Cardiac muscle cell (in vitro differentiated cells and primary cell): ENCODE data around the gene TRPC4AP. TPM values are rescaled to one million over a fixed set of nuclear protein-coding genes. Genes with fewer than 3 reads are reported as not detected.
"Not testable (repeated sequence)": the region's sequence is repeated elsewhere in the genome, so short reads cannot be mapped to it uniquely, and the experiment has no call there.

Source experiments
- DNase-seq, 2 donors: peaks; one replicate each; pipeline versions ENCODE4 v3.0.0 to v3.0.0-alpha.2; 2010 to 2017; ENCODE audit warnings: low read depth in 1 of 2, low spot score in 1 of 2
- H3K27ac ChIP-seq: fragments of 200-600 bp; sonication (generic); 2 replicates; pipeline ENCODE4 v1.5.1; 2016
- H3K27me3 ChIP-seq: fragments of 200-600 bp; sonication (generic); 2 replicates; pipeline ENCODE4 v1.6.0; 2016; ENCODE audit warnings: control low read depth
- H3K36me3 ChIP-seq: fragments of 200-600 bp; sonication (generic); 2 replicates; pipeline ENCODE4 v1.5.1; 2016; ENCODE audit warnings: control low read depth
- H3K4me1 ChIP-seq: fragments of 200-600 bp; sonication (generic); 2 replicates; pipeline ENCODE4 v1.8.1; 2017; ENCODE audit warnings: low read depth, mild to moderate bottlenecking, mixed run types
- H3K4me3 ChIP-seq: fragments of 200-600 bp; sonication (generic); 2 replicates; pipeline ENCODE4 v1.5.1; 2016; ENCODE audit warnings: mild to moderate bottlenecking
- H3K9me3 ChIP-seq: fragments of 200-600 bp; sonication (generic); 2 replicates; pipeline ENCODE4 v1.5.1; 2017; ENCODE audit warnings: low read depth, mild to moderate bottlenecking, control low read depth
- polyA plus RNA-seq: library from polyadenylated mRNA; unstranded; fragments of >200 nt; fragmentation: Nextera tagmentation; extraction: Ambion mirVana; gene quantifications from 2 replicates; pipeline ENCODE4 v1.2.1, GENCODE V29; 2016
- total RNA-seq: library from RNA; depleted of rRNA; stranded (reverse); fragments of >200 nt; gene quantifications from 2 replicates; pipeline ENCODE4 v1.2.3, GENCODE V29; 2016
- TF ChIP-seq, protein P1 (sequence below): IDR thresholded peaks from 2 replicates; pipeline ENCODE4 v1.5.1; 2012; ENCODE audit warnings: low read depth, mild to moderate bottlenecking, low read length

Gene TRPC4AP
- total and polyA plus RNA-seq, 2 experiments from 2014 or later, result 120 to 123 TPM

DNA sequence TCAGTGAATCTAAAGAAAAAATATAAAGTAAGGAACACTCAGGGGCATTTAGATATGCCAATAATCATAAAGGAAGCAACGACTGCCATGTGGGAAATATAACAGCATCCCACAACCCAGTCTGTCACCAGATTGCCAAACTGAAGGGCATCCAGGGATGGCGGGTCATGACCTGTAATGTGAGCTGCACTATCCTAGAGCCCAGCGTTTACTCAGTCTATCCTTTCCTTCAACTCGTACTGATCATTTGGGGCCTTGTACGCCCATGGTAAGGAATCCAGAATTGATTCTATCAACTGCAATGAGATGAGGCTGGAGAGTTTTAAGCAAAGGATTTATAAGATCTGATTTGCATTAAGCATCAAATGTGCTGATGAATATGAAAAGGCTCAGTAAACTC lies 5.3 kb downstream of the TRPC4AP start:
- Histone ChIP-seq H3K27me3 (no peaks in the 10 kb centered on the region), H3K4me3 (no peak overlapping the region), H3K27ac (peak overlapping the region; percentile 29), H3K36me3 (peaks cover 2% of the 10 kb centered on the region), H3K9me3 (no peaks in the 10 kb centered on the region), H3K4me1 (peaks cover 10% of the 10 kb centered on the region)
- DNase-seq, result no peak
- TF ChIP-seq, protein P1, sequence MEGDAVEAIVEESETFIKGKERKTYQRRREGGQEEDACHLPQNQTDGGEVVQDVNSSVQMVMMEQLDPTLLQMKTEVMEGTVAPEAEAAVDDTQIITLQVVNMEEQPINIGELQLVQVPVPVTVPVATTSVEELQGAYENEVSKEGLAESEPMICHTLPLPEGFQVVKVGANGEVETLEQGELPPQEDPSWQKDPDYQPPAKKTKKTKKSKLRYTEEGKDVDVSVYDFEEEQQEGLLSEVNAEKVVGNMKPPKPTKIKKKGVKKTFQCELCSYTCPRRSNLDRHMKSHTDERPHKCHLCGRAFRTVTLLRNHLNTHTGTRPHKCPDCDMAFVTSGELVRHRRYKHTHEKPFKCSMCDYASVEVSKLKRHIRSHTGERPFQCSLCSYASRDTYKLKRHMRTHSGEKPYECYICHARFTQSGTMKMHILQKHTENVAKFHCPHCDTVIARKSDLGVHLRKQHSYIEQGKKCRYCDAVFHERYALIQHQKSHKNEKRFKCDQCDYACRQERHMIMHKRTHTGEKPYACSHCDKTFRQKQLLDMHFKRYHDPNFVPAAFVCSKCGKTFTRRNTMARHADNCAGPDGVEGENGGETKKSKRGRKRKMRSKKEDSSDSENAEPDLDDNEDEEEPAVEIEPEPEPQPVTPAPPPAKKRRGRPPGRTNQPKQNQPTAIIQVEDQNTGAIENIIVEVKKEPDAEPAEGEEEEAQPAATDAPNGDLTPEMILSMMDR, result no peak

- H3K4me1 ChIP-seq, result peaks cover 5% of the 10 kb centered on the region
- TF ChIP-seq, protein P1, result no peak
- no peaks in the 10 kb centered on the region for H3K27me3 ChIP-seq
- H3K36me3 ChIP-seq, result peaks cover 2% of the 10 kb centered on the region
- H3K4me3 ChIP-seq, result no peak overlapping the region
- DNase-seq, result no peak
- no peaks in the 10 kb centered on the region for H3K9me3 ChIP-seq
- H3K27ac ChIP-seq, result no peak overlapping the region
Observed at GRCh38 chr20:35085477-35086225, 7.0 kb downstream of the TRPC4AP start.

DNA sequence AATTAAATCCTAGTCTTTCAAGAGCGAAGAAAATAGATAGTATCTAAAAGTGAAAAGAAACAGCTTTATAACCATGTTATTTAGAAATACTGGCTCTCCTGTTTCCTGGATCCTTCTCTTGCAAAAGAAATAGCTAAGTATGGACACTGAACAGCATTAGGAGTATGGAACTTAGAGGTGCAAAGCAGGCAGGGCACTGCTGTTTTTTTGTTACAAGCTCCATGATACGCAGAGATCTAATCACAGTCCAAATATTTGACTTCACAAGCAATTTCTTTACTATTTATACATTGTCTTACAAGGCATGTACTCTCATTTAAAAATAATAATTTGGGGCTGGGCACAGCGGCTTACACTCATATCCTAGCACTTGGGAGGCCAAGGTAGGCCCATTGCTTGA lies 7.6 kb downstream of the TRPC4AP start:
- no peak overlapping the region for H3K4me3 ChIP-seq
- H3K36me3 ChIP-seq, result peaks cover 2% of the 10 kb centered on the region
- TF ChIP-seq, protein P1, result no peak
- peaks cover 5% of the 10 kb centered on the region for H3K4me1 ChIP-seq
- no peaks in the 10 kb centered on the region for H3K27me3 ChIP-seq
- H3K9me3 ChIP-seq, result no peaks in the 10 kb centered on the region
- DNase-seq, result no peak
- peak overlapping the region; percentile 8 for H3K27ac ChIP-seq

GRCh38 chr20:35080348-35080642 lies 12.3 kb downstream of the TRPC4AP start:
- not testable (repeated sequence) for H3K4me3 ChIP-seq, H3K27me3 ChIP-seq, H3K9me3 ChIP-seq, H3K4me1 ChIP-seq, DNase-seq, H3K27ac ChIP-seq
- H3K36me3 ChIP-seq, result peaks cover 13% of the 10 kb centered on the region

DNA sequence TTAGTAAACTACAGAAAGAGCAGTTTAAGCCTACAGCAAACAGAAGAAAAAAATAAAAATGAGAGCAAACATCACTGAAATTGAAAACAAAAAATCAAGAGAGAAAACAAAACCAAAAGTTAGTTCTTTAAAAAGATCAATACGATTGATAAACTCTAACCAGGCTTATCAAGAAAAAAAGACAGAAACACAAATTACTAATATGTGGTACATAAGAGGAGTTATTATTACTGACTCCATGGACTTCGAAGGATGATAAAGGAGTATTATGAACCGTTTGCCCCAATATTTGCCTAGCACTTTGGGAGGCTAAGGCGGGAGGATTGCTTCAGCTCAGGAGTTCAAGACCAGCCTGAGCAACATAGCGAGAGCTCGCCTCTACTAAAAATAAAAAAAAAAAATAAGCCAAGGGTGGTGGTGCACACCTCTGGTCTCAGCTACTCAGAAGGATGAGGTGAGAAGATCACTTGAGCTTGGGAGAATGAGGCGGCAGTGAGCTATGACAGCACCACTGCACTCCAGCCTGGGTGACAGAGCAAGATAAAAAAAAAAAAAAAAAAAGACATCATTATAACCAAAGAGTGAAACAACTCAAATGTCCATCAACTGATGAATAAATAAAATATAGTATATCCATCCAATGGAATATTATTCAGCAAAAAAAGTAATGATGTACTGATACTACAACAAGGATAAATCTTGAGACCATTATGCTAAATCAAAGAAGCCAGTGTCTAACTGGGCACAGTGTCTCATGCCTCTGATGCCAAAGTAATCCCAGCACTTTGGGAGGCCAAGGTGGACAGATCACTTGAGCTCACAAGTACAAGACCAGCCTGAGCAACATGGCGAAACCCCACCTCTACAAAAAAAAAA lies 12.9 kb downstream of the TRPC4AP start:
- Histone ChIP-seq H3K27me3 (no peaks in the 10 kb centered on the region), H3K36me3 (peaks cover 13% of the 10 kb centered on the region), H3K4me3 (no peak overlapping the region), H3K27ac (no peak overlapping the region), H3K9me3 (no peaks in the 10 kb centered on the region), H3K4me1 (no peaks in the 10 kb centered on the region)
- TF ChIP-seq, protein P1, result no peak
- no peak for DNase-seq

DNA sequence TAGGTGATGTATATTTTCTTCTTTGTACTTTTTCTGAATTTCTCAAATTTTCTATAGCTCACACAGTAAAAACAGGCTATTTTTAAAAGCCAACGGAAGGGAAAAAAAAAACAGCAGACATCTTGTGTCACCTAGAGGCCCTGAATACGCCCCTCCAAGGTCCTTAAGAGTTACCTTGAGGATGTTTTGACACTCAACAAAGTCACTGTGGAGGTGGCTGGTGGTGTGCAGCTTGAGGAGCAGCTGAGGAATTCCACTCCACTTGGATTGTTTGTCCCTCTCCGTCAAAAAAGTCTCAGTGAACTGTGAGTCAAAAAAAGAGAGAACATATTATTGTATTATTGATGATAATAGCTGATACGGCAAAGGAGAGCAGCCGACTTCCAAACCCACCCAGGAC lies 14.7 kb downstream of the TRPC4AP start:
- H3K27ac ChIP-seq, result no peak overlapping the region
- no peak overlapping the region for H3K4me3 ChIP-seq
- TF ChIP-seq, protein P1, result no peak
- H3K4me1 ChIP-seq, result no peaks in the 10 kb centered on the region
- no peaks in the 10 kb centered on the region for H3K9me3 ChIP-seq
- H3K36me3 ChIP-seq, result peaks cover 13% of the 10 kb centered on the region
- DNase-seq, result no peak
- H3K27me3 ChIP-seq, result no peaks in the 10 kb centered on the region
